SK-N-MC (cell line): ENCODE results near the gene HNRNPH3.

ENCODE experiments used
- DNase-seq: peaks from one replicate; pipeline ENCODE4 v3.0.0-alpha.2; 2011; ENCODE audit warnings: low read depth, low spot score
- H3K27ac ChIP-seq: fragments of 200-600 bp; sonication (generic); 2 replicates; pipeline ENCODE4 v1.5.1; 2016; ENCODE audit warnings: mixed run types
- H3K36me3 ChIP-seq: fragments of 200-600 bp; sonication (generic); 2 replicates; pipeline ENCODE4 v1.6.1; 2017; ENCODE audit warnings: antibody characterized with exemption, low read length, mixed read lengths; ENCODE audit not compliant: insufficient read depth
- H3K4me3 ChIP-seq: fragments of 200-600 bp; sonication (generic); 2 replicates; pipeline ENCODE4 v1.5.1; 2016
- H3K9ac ChIP-seq: fragments of 200-600 bp; sonication (generic); 2 replicates; pipeline ENCODE4 v1.8.0; 2017; ENCODE audit warnings: mixed run types, mixed read lengths; ENCODE audit not compliant: insufficient read length
- H3K9me3 ChIP-seq: fragments of 200-600 bp; sonication (generic); 2 replicates; pipeline ENCODE4 v1.6.1; 2017; ENCODE audit warnings: low read depth, mild to moderate bottlenecking, antibody characterized with exemption, low read length, moderate library complexity, mixed read lengths
- EZH2 ChIP-seq: fragments of 200-600 bp; sonication (generic); IDR thresholded peaks from one replicate; pipeline ENCODE4 v1.6.1; 2017; ENCODE audit warnings: antibody characterized with exemption
- FOXP2 ChIP-seq: optimal IDR thresholded peaks from 2 replicates; pipeline ENCODE3; 2011; ENCODE audit warnings: mild to moderate bottlenecking, moderate library complexity; ENCODE audit not compliant: insufficient read depth; ENCODE audit errors: extremely low read length, control extremely low read depth
- POLR2AphosphoS5 ChIP-seq: IDR thresholded peaks from 2 replicates; pipeline ENCODE4 v1.6.1; 2012; ENCODE audit warnings: mild to moderate bottlenecking, low read depth, low read length, borderline replicate concordance

The HNRNPH3 gene

GRCh38 chr10:68359189-68359588 is 27.3 kb downstream of the HNRNPH3 start:
- no peak overlapping the region for H3K27ac ChIP-seq
- no peaks in the 10 kb centered on the region for H3K36me3 ChIP-seq
- no peak for DNase-seq
- H3K9ac ChIP-seq, result no peak overlapping the region
- no peaks in the 10 kb centered on the region for H3K9me3 ChIP-seq
- TF ChIP-seq FOXP2, result no peak
- no peak for TF ChIP-seq POLR2AphosphoS5
- no peak for TF ChIP-seq EZH2
- H3K4me3 ChIP-seq, result no peak overlapping the region

- no peaks in the 10 kb centered on the region for H3K9me3 ChIP-seq
- H3K9ac ChIP-seq, result no peak overlapping the region
- DNase-seq, result no peak
- no peak overlapping the region for H3K27ac ChIP-seq
- no peak overlapping the region for H3K4me3 ChIP-seq
- no peaks in the 10 kb centered on the region for H3K36me3 ChIP-seq
- TF ChIP-seq POLR2AphosphoS5, result no peak
These were observed 30.7 kb downstream of the HNRNPH3 start for GRCh38 chr10:68362590-68362989.

- Histone ChIP-seq H3K27ac (no peak overlapping the region), H3K9ac (no peak overlapping the region), H3K9me3 (no peaks in the 10 kb centered on the region), H3K36me3 (no peaks in the 10 kb centered on the region), H3K4me3 (no peak overlapping the region)
- TF ChIP-seq FOXP2 (no peak), EZH2 (no peak), POLR2AphosphoS5 (no peak)
- DNase-seq, result no peak
These were observed 32.4 kb downstream of the HNRNPH3 start for GRCh38 chr10:68364101-68364886.

DNA sequence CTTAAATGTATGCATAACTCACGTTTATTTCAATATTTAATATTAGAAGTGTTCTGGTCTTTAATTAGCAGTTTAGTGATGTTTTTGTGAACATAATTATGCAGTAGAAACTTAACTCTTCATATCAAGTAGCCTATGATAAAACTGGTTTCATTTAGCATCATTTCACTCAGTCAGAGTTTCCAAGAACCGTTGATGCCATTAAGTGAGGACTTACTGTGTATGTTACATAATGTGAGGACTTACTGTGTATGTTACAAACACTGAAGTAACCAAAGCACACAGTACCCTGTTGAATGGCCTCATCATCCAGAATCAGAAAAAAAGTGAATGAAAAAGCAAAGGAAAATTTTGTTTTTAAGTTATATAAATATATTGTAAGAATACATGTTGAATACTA is 33.7 kb downstream of the HNRNPH3 start:
- TF ChIP-seq EZH2, result no peak
- no peak for TF ChIP-seq FOXP2
- no peak for TF ChIP-seq POLR2AphosphoS5
- no peak for DNase-seq
- no peak overlapping the region for H3K27ac ChIP-seq
- no peak overlapping the region for H3K4me3 ChIP-seq
- H3K9ac ChIP-seq, result no peak overlapping the region
- no peaks in the 10 kb centered on the region for H3K36me3 ChIP-seq
- H3K9me3 ChIP-seq, result no peaks in the 10 kb centered on the region

DNA sequence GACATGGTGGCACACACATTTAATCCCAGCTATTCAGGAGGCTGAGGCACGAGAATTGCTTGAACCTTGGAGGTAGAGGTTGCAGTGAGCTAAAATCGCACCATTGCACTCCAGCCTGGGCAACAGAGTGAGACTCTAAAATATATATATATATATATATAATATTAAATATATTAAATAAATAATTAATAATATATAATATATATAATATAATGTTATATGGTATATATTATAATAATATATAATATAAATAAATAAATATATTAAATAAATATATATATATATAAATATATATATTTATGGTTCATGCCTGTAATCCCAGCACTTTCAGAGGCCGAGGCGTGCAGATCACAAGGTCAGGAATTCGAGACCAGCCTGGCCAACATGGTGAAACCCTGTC is 34.7 kb downstream of the HNRNPH3 start:
- H3K9ac ChIP-seq, result no peak overlapping the region
- H3K36me3 ChIP-seq, result peaks cover 3% of the 10 kb centered on the region; the same call in 1 of the 2 replicates
- H3K4me3 ChIP-seq, result no peak overlapping the region
- H3K27ac ChIP-seq, result no peak overlapping the region
- TF ChIP-seq EZH2, result no peak
- no peak for TF ChIP-seq POLR2AphosphoS5
- TF ChIP-seq FOXP2, result no peak
- no peak for DNase-seq
- H3K9me3 ChIP-seq, result no peaks in the 10 kb centered on the region

GRCh38 chr10:68367121-68367520 is 35.3 kb downstream of the HNRNPH3 start:
- Histone ChIP-seq H3K9me3 (no peaks in the 10 kb centered on the region), H3K36me3 (peaks cover 4% of the 10 kb centered on the region; the same call in 1 of the 2 replicates), H3K4me3 (no peak overlapping the region), H3K9ac (no peak overlapping the region), H3K27ac (no peak overlapping the region)
- DNase-seq, result no peak
- TF ChIP-seq EZH2 (no peak), FOXP2 (no peak), POLR2AphosphoS5 (no peak)

DNA sequence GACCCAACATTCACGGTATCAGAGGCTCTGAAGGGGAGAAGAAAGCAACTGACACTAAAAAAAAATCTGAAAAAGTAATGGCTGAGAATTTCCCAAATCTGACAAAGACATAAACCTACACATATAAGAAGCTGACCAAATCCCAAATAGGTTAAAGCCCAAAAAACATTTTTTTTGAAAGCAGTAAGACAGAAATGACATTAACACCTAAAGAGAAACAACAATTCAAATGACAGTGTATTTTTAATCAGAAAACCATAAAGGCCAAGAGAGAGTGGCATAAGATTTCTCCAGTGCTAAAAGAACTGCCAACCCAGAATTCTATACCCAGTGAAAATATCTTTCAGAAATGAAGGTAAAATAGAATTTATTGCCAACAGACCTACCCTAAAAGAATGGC is 39.7 kb downstream of the HNRNPH3 start:
- no peak for TF ChIP-seq FOXP2
- no peak for TF ChIP-seq EZH2
- no peak for TF ChIP-seq POLR2AphosphoS5
- H3K4me3 ChIP-seq, result no peak overlapping the region
- H3K9ac ChIP-seq, result no peak overlapping the region
- H3K9me3 ChIP-seq, result no peaks in the 10 kb centered on the region
- DNase-seq, result no peak
- H3K27ac ChIP-seq, result no peak overlapping the region
- peaks cover 9% of the 10 kb centered on the region for H3K36me3 ChIP-seq

GRCh38 chr10:68385740-68386139 is 53.9 kb downstream of the HNRNPH3 start:
- Histone ChIP-seq H3K27ac (no peak overlapping the region), H3K36me3 (peaks cover 5% of the 10 kb centered on the region; the same call in 1 of the 2 replicates)

More at GRCh38 chr10:68385740-68386139, 53.9 kb downstream of the HNRNPH3 start:
- Histone ChIP-seq H3K9ac (no peak overlapping the region), H3K4me3 (no peak overlapping the region), H3K9me3 (no peaks in the 10 kb centered on the region)
- TF ChIP-seq FOXP2, result no peak
- TF ChIP-seq POLR2AphosphoS5, result no peak
- no peak for TF ChIP-seq EZH2
- no peak for DNase-seq
